Small intestine (tissue), 7 donors: ENCODE data around the gene GREM1. TPM values are rescaled to one million over a fixed set of nuclear protein-coding genes. Genes with fewer than 3 reads are reported as not detected.
A peak's percentile ranks its signal among the peaks of the same experiment; 100 is the strongest.

ENCODE experiments used
- DNase-seq, 2 donors: peaks; one replicate each; pipeline versions ENCODE4 v3.0.0 to v3.0.0-alpha.2; 2013
- FAIRE-seq: peaks from 2 replicates; lab custom pipeline; 2012; peaks lifted over from hg19 to GRCh38; lab: Jason Lieb, UNC
- H3K27ac ChIP-seq, 3 donors: one replicate each; pipeline ENCODE4 v1.5.1; 2013; ENCODE audit warnings: low read length in 2 of 3, mild to moderate bottlenecking in 2 of 3, control low read depth in 1 of 3, inconsistent platforms in 1 of 3, low read depth in 1 of 3, moderate library complexity in 1 of 3
- H3K27me3 ChIP-seq, 3 donors: one replicate each; pipeline ENCODE4 v1.6.1; 2013; ENCODE audit warnings: low read length in 3 of 3, inconsistent platforms in 1 of 3; ENCODE audit not compliant: control insufficient read depth in 3 of 3, insufficient read depth in 3 of 3
- H3K36me3 ChIP-seq, 3 donors: one replicate each; pipeline ENCODE4 v1.6.1; 2013; ENCODE audit warnings: low read length in 3 of 3, inconsistent platforms in 1 of 3, low read depth in 1 of 3, mild to moderate bottlenecking in 1 of 3, moderate library complexity in 1 of 3; ENCODE audit not compliant: control insufficient read depth in 3 of 3, insufficient read depth in 2 of 3
- H3K4me1 ChIP-seq, 3 donors: one replicate each; pipeline ENCODE4 v1.6.1; 2013; ENCODE audit warnings: low read length in 2 of 3, inconsistent platforms in 1 of 3, low read depth in 1 of 3, mild to moderate bottlenecking in 1 of 3, moderate library complexity in 1 of 3; ENCODE audit not compliant: control insufficient read depth in 3 of 3, insufficient read depth in 2 of 3
- H3K4me3 ChIP-seq, 3 donors: one replicate each; pipeline ENCODE4 v1.5.1; 2013; ENCODE audit warnings: low read length in 3 of 3, control low read depth in 1 of 3, inconsistent platforms in 1 of 3, low read depth in 1 of 3, mild to moderate bottlenecking in 1 of 3, moderate library complexity in 1 of 3
- H3K9me3 ChIP-seq, 2 donors: one replicate each; pipeline ENCODE4 v1.6.1; 2013; ENCODE audit warnings: low read depth in 1 of 2, low read length in 1 of 2; ENCODE audit not compliant: control insufficient read depth in 2 of 2, insufficient read depth in 1 of 2
- WGBS, 3 donors: extraction: QIAGEN DNeasy Blood & Tissue Kit; methylation state at CpG; one replicate each; pipeline ENCODE4 v1.1.7; 2013; 5-methylcytosine and 5-hydroxymethylcytosine counted together
- polyA plus RNA-seq, 4 donors: library from polyadenylated mRNA; stranded (reverse) in 3 of 4; unstranded in 1 of 4; fragments of 200-250 nt in 3 of 4; fragments of 120-200 nt in 1 of 4; gene quantifications; one replicate each; pipeline versions ENCODE4 v1.2.1 to v1.2.3, GENCODE V29; 2013
- donor health status: healthy with polysubstance abuse.
- donor health status: control.
- donor health status: control.
- donor health status: Bipolar disorder and iron deficiency.
- donor health status: healthy.

The GREM1 gene
- polyA plus RNA-seq, 4 donors: 0.22 to 39.6 (median 1.5) TPM

DNA sequence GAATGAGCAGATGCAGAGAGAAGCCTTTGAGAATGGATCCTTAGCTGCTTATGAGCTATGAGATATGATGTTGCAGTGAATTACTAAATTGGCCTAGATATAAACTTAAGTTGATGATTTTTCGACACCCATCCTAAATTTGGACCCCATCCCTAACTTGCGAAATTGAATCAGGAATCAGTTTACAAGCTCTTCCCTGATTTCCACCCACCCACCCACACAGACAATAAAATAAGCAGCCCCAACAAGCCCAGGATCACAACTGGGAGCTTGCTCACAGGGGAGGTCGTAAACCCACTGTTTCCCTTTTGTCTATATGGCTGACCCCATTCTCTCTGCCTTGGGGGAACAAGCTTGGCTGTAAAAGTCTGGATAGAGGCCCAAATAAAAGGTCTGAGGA, 57.3 kb downstream of the GREM1 start:
- Histone ChIP-seq H3K4me1 (no peaks in the 10 kb centered on the region), H3K27me3 (no peaks in the 10 kb centered on the region), H3K4me3 (no peak overlapping the region), H3K36me3 (peaks cover 0 to 2% (median 0%) of the 10 kb centered on the region in 3 donors), H3K27ac (no peak overlapping the region), H3K9me3 (no peaks in the 10 kb centered on the region)
- 81 to 85% (median 83%) methylated on average over 3 of the region's 3 CpGs for WGBS, 3 donors
- no peak for FAIRE-seq
- DNase-seq: no peak

DNA sequence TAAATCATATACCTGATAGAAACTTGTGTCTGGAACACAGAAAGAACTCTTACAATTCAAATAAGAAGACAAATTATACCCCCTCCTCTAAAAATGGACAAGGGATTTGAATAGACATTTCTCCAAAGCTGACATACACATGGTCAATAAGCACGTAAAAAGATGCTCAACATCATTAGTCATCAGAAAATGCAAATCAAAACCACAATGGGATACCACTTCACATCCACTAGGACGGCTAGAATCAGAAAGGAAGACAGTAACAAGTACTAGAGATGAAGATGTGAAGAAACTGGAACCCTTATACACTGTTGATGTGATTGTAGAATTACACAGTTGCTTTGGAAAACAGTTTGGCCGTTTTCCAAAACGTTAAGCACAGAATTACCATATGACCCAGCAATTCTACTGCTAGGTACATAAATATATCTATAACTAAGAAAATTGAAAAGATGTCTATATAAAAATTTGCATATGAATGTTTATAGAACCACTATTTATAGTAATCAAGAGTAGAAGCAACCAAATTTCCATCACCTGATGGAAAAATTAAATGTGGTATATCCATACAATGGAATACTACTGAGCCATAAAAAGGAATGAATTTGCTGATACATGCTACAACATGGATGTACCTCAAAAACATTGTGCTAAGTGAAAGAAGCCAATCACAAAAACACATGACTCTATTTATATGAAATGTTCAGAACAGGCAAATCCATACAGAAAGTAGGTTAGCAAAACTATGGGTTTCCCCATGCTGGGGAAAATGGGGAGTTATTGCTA, 60.8 kb downstream of the GREM1 start:
- Histone ChIP-seq H3K27me3 (no peaks in the 10 kb centered on the region), H3K9me3 (no peaks in the 10 kb centered on the region), H3K4me3 (no peak overlapping the region), H3K4me1 (no peaks in the 10 kb centered on the region), H3K36me3 (no peaks in the 10 kb centered on the region), H3K27ac (no peak overlapping the region)
- WGBS, 3 donors: 84 to 89% (median 88%) methylated on average over 4 of the region's 4 CpGs
- FAIRE-seq: no peak
- DNase-seq: no peak

DNA sequence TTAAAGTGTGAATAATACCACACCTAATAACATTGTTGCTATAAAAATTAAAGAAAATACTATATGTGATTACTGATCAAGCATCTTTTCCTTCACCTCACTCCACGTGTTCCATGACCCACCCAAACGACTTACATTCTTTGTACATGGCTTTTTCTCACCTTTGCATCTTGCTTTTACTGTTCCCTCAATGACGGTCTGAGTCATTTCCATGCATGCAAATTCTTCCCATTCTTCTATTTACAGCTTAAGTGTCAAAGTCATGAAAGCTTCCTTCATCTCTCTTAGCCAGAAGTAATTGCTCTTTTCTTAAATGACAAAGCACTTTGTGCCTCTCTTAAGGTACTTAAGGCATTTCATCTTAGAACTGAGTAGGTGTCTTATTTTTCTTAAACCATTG, 64.0 kb downstream of the GREM1 start:
- 77 to 91% (median 89%) methylated on average over 3 of the region's 3 CpGs for WGBS, 3 donors
- no peaks in the 10 kb centered on the region for H3K4me1 ChIP-seq
- FAIRE-seq: no peak

DNA sequence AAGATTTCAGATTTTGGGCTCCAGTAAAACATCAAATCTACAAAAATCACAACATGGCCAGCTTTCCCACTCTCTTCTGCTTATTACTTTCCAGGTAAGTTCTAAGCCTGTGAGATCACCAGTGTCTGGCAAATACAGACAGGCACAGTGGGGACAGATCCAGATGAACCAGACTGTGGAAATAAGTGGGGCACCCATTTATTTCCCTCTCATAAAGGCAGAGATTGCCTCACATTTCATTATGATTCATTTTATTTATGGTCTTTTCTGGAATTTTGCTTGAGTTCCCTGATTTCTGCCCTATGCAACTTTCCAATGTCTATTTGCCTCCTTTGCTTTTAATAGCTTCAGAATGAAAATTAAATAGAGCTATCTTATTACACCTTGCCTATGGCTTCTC, 66.8 kb downstream of the GREM1 start:
- H3K36me3 ChIP-seq: no peaks in the 10 kb centered on the region
- no peak overlapping the region for H3K4me3 ChIP-seq
- FAIRE-seq: no peak
- no peak for DNase-seq
- no peaks in the 10 kb centered on the region for H3K4me1 ChIP-seq
- H3K27ac ChIP-seq: no peak overlapping the region
- no peaks in the 10 kb centered on the region for H3K27me3 ChIP-seq
- H3K9me3 ChIP-seq: no peaks in the 10 kb centered on the region

More for the DNA sequence above, 64.0 kb downstream of the GREM1 start:
- Histone ChIP-seq H3K4me3 (no peak overlapping the region), H3K9me3 (no peaks in the 10 kb centered on the region), H3K27me3 (no peaks in the 10 kb centered on the region), H3K36me3 (no peaks in the 10 kb centered on the region), H3K27ac (no peak overlapping the region)
- DNase-seq: no peak

DNA sequence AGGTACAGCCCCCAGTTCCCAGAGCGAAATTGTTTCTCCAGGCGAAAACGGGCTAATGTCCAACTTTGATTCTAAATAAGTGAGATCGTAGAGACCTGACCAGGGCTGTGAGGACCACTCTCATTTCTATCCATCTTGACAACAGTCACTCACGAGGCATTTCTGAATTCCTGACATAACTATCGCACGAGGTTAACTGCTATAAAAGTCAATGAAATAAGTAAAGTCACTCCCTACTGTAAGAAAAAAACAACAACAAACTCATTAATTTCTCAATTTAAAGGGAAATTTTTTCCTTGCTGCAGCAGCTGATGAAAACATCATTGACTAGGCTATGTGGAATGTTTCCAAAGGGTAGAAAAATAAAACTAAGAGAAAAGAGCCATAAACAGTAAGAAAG, 69.1 kb downstream of the GREM1 start:
- H3K27ac ChIP-seq: no peak overlapping the region
- 88 to 92% (median 91%) methylated on average over 7 of the region's 7 CpGs for WGBS, 3 donors
- no peaks in the 10 kb centered on the region for H3K27me3 ChIP-seq
- H3K36me3 ChIP-seq: no peaks in the 10 kb centered on the region
- no peaks in the 10 kb centered on the region for H3K4me1 ChIP-seq
- FAIRE-seq (no peak), DNase-seq (no peak)
- H3K4me3 ChIP-seq: no peak overlapping the region
- H3K9me3 ChIP-seq: no peaks in the 10 kb centered on the region

DNA sequence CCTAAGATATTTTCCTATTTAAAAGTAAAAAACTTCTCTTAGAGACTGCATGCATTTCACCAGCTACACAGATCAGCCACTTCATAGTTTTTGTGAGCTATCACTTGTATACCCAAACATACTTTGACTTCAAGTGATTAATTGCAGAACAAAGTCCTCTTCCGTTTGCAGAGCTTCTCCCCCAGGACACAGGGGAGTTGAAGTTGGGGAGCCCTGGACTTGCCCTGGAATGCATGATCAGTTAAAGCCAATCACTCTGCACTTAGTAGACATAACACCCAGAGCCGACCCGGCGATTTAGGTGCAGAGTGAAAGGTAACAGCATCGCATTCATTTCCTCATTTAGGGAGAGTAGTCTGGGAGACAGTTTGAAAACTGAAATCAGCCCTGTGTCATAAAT, 70.1 kb downstream of the GREM1 start:
- no peak for FAIRE-seq
- WGBS, 3 donors: 19 to 60% (median 50%) methylated on average over 5 of the region's 5 CpGs
- peak; percentile 4 to 35 for DNase-seq

DNA sequence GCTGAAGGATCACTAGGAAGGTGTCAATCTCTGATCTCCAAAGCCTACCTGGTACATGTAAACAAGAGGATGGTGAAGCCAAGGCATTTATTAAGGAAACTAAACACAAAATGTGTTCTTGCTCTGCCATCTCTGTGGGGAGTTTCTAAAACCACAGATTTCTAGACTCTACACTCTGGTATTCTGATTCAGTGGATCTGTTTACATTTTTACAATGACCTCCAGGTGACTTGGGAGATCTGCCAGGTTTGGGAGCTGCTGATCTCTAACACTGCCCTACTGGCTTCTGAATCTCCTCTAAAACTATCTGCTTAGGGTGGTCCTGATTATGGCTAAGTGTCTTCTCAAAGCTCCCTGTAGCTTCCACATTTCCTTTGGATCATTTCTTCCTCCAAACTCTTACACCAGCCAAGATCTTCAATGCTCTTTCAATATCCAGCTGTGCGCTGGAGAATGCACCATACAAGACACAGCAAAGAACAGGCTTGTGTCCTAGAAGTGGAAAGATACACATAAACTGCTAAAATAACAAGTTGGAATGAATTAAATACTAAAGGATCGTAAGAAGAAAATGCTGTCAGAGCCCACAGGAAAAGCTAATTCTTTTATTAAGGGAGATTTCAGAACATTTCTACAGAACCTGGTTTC, 72.7 kb downstream of the GREM1 start:
- H3K9me3 ChIP-seq: no peaks in the 10 kb centered on the region
- DNase-seq: no peak
- no peak for FAIRE-seq
- no peaks in the 10 kb centered on the region for H3K4me1 ChIP-seq
- H3K36me3 ChIP-seq: no peaks in the 10 kb centered on the region
- H3K27me3 ChIP-seq: no peaks in the 10 kb centered on the region
- no peak overlapping the region for H3K27ac ChIP-seq
- H3K4me3 ChIP-seq: no peak overlapping the region
- WGBS, 3 donors: 82 to 94% (median 89%) methylated on average over 2 of the region's 2 CpGs

More for the DNA sequence above, 70.1 kb downstream of the GREM1 start:
- Histone ChIP-seq H3K36me3 (no peaks in the 10 kb centered on the region), H3K27me3 (no peaks in the 10 kb centered on the region), H3K4me3 (no peak overlapping the region), H3K27ac (no peak overlapping the region), H3K4me1 (no peaks in the 10 kb centered on the region), H3K9me3 (no peaks in the 10 kb centered on the region)

DNA sequence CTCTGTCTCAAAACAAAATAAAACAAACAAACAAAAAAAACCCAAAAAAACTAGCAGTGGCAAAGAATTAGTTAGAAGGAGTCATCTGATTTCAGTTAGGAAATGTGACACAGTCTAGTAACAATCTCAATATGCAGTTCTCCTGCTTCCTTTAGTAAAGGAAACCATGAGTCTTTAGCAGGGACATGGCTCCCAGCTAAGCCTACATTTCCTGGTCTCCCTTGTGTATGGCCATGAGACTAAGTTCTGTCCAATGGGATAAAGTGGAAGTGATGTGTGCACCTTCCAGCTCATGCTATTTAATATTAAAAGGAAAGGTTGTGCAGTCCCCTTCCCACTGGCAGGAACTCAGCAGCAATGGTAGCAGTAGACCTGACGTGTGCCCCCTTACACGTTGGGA, 74.6 kb downstream of the GREM1 start:
- 40 to 84% (median 69%) methylated on average over 2 of the region's 2 CpGs for WGBS, 3 donors
- no peak overlapping the region for H3K4me3 ChIP-seq
- no peaks in the 10 kb centered on the region for H3K27me3 ChIP-seq
- DNase-seq (no peak), FAIRE-seq (no peak)
- H3K9me3 ChIP-seq: no peaks in the 10 kb centered on the region
- no peaks in the 10 kb centered on the region for H3K36me3 ChIP-seq
- H3K4me1 ChIP-seq: no peaks in the 10 kb centered on the region
- no peak overlapping the region for H3K27ac ChIP-seq
